ENCODE results near the gene TMEM143. TPM values are rescaled to one million over a fixed set of nuclear protein-coding genes. Genes with fewer than 3 reads are reported as not detected.
"Not testable (repeated sequence)": the region's sequence is repeated elsewhere in the genome, so short reads cannot be mapped to it uniquely, and the experiment has no call there.

TMEM143 gene
- total RNA-seq, 2 experiments from 2014 or later: 17.1 to 19.4 TPM

- no peak overlapping the region for H3K4me3 Mint-ChIP-seq
- no peak overlapping the region for H3K27ac Mint-ChIP-seq
- H3K27me3 Mint-ChIP-seq (ENCODE audit: low read depth): peaks cover 1% of the 10 kb centered on the region
- H3K9me3 Mint-ChIP-seq (ENCODE audit: insufficient read depth): no peaks in the 10 kb centered on the region
- H3K36me3 Mint-ChIP-seq (ENCODE audit: low read depth): peaks cover 43% of the 10 kb centered on the region
- peaks cover 16% of the 10 kb centered on the region for H3K4me1 Mint-ChIP-seq (ENCODE audit: low read depth)
- CTCF ChIA-PET: interaction anchor here (1.0 kb wide), 1 partner anchor 120 kb away, joined by 3 read pairs; no protein-coding TSS in a partner anchor
- ATAC-seq: no peak
- no peak for DNase-seq
- POLR2A ChIA-PET: interaction anchor here (0.8 kb wide), 1 partner anchor 183 kb away, joined by 3 read pairs; no protein-coding TSS in a partner anchor
Measured at GRCh38 chr19:48386981-48387380, 23.2 kb upstream of the TMEM143 start.

GRCh38 chr19:48385461-48386087, 21.8 kb upstream of the TMEM143 start:
- H3K4me3 Mint-ChIP-seq: no peak overlapping the region
- no peaks in the 10 kb centered on the region for H3K27me3 Mint-ChIP-seq (ENCODE audit: low read depth)
- peaks cover 12% of the 10 kb centered on the region for H3K4me1 Mint-ChIP-seq (ENCODE audit: low read depth)
- no peaks in the 10 kb centered on the region for H3K9me3 Mint-ChIP-seq (ENCODE audit: insufficient read depth)
- H3K27ac Mint-ChIP-seq: no peak overlapping the region
- peaks cover 49% of the 10 kb centered on the region for H3K36me3 Mint-ChIP-seq (ENCODE audit: low read depth)
- DNase-seq (no peak), ATAC-seq (no peak)
- ChIA-PET CTCF (no interaction called here), POLR2A (no interaction called here)

DNA sequence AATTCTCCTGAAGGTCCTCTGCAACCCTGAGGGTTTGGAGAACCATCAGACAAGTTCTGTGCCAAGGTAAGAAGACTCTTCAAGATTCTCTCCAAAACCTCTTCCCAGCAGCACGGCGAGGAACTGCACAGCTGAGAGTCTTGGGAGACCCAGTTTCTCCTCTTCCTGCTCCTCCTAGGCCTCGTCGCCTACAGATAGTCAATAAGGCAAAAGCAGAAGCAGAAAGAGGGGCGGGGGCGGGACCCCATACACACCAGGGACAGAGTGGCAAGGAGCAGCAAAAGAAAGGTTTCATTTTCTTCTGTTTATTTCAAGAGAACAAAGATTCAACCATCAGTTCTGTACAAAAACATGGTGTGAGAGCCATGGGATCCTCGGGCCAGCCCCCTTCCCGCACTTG, 18.5 kb upstream of the TMEM143 start:
- H3K4me1 Mint-ChIP-seq (ENCODE audit: low read depth): peaks cover 6% of the 10 kb centered on the region
- no peak for DNase-seq
- no peaks in the 10 kb centered on the region for H3K9me3 Mint-ChIP-seq (ENCODE audit: insufficient read depth)
- peaks cover 38% of the 10 kb centered on the region for H3K36me3 Mint-ChIP-seq (ENCODE audit: low read depth)
- POLR2A ChIA-PET: no interaction called here
- no peaks in the 10 kb centered on the region for H3K27me3 Mint-ChIP-seq (ENCODE audit: low read depth)
- CTCF ChIA-PET: interaction anchor here (1.2 kb wide), 1 partner anchor 9 kb away, joined by 3 read pairs; the partner anchor contains the start of gene KDELR1
- no peak overlapping the region for H3K4me3 Mint-ChIP-seq
- H3K27ac Mint-ChIP-seq: no peak overlapping the region
- ATAC-seq: no peak

DNA sequence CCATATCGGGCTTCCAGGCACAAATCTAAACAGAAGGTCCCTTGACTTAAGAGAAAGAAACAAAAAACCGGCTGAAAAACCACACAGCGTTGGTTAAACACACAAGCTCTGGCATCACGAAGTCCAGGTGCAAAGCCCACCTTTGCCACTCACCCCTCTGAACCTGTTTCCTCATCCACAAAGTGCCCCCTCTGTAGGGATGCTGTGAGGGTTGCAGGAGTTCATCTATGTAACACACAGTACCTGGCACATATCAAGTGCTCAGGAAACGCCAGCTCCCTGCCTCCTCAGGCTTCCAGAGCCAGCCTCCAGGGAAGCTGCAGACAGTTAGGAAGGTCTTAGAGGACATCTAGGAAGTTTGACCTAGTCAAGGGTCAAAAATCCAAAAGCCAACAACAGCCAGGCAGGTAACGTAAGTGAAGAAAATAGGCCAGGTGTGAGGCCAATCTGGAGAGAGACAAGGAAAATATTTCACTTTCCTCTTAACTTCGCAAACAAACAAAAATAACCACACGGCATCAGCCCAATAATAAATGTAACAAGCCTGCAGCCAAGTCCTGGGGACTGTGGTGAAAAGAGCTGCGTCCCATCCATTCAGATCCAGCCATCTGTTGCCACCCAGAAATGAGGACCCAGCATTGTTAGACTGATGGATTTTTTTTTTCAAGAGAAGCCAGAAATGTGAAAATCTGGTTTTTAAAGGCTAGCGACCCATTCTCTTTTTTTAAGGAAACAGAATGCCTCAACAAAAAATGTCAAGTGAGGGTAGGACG, 17.6 kb upstream of the TMEM143 start:
- POLR2A ChIA-PET: no interaction called here

GRCh38 chr19:48379058-48379457, 15.3 kb upstream of the TMEM143 start:
- ChIA-PET POLR2A (no interaction called here), CTCF (interaction anchor here (1.5 kb wide), 1 partner anchor 112 kb away, joined by 3 read pairs; no protein-coding TSS in a partner anchor)
- no peak for ATAC-seq
- Mint-ChIP-seq H3K36me3 (ENCODE audit: low read depth) (peaks cover 20% of the 10 kb centered on the region), H3K27me3 (ENCODE audit: low read depth) (no peaks in the 10 kb centered on the region), H3K4me3 (no peak overlapping the region), H3K4me1 (ENCODE audit: low read depth) (peaks cover 6% of the 10 kb centered on the region), H3K9me3 (ENCODE audit: insufficient read depth) (no peaks in the 10 kb centered on the region), H3K27ac (peak overlapping the region; percentile 33)
- DNase-seq: no peak

More for the DNA sequence above, 17.6 kb upstream of the TMEM143 start:
- ATAC-seq (no peak), DNase-seq (no peak)
- no peaks in the 10 kb centered on the region for H3K9me3 Mint-ChIP-seq (ENCODE audit: insufficient read depth)
- peaks cover 33% of the 10 kb centered on the region for H3K36me3 Mint-ChIP-seq (ENCODE audit: low read depth)
- no peaks in the 10 kb centered on the region for H3K27me3 Mint-ChIP-seq (ENCODE audit: low read depth)
- H3K4me1 Mint-ChIP-seq (ENCODE audit: low read depth): peaks cover 6% of the 10 kb centered on the region
- CTCF ChIA-PET: interaction anchor here (1.2 to 1.5 kb wide), 2 partner anchors 9 to 10 kb away, joined by 3 to 5 read pairs; partner anchors contain the start of gene KDELR1
- no peak overlapping the region for H3K4me3 Mint-ChIP-seq
- no peak overlapping the region for H3K27ac Mint-ChIP-seq

DNA sequence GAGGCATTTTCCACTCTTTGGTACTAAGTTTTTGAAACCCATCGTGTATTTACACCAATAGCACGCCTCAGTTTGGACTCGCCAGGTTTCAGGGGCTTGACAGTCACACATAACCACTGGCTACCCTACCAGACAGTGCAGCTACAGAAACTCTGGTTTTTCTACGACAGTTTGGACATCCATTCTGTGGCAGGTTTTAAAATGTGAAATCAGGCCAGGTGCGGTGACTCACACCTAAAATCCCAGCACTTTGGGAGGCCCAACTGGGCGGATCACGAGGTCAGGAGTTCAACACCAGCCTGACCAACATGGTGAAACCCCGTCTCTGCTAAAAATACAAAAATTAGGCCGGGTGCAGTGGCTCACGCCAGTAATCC, 14.4 kb upstream of the TMEM143 start:
- CTCF ChIA-PET: no interaction called here
- peaks cover 15% of the 10 kb centered on the region for H3K36me3 Mint-ChIP-seq (ENCODE audit: low read depth)
- DNase-seq: no peak
- H3K27me3 Mint-ChIP-seq (ENCODE audit: low read depth): no peaks in the 10 kb centered on the region
- ATAC-seq: no peak
- H3K4me1 Mint-ChIP-seq (ENCODE audit: low read depth): peaks cover 6% of the 10 kb centered on the region
- no peak overlapping the region for H3K4me3 Mint-ChIP-seq
- H3K27ac Mint-ChIP-seq: no peak overlapping the region
- H3K9me3 Mint-ChIP-seq (ENCODE audit: insufficient read depth): no peaks in the 10 kb centered on the region
- POLR2A ChIA-PET: no interaction called here

- no peak for ATAC-seq
- H3K36me3 Mint-ChIP-seq (ENCODE audit: low read depth): no peaks in the 10 kb centered on the region
- DNase-seq: no peak
- H3K9me3 Mint-ChIP-seq (ENCODE audit: insufficient read depth): no peaks in the 10 kb centered on the region
- H3K27me3 Mint-ChIP-seq (ENCODE audit: low read depth): no peaks in the 10 kb centered on the region
- no peaks in the 10 kb centered on the region for H3K4me1 Mint-ChIP-seq (ENCODE audit: low read depth)
- ChIA-PET POLR2A (interaction anchor here (0.6 to 1.0 kb wide), 2 partner anchors 41 to 170 kb away, joined by 3 read pairs; no protein-coding TSS in a partner anchor), CTCF (interaction anchor here (0.6 to 1.8 kb wide), 3 partner anchors 10 to 18 kb away, joined by 3 to 8 read pairs (median 4); partner anchors contain the start of genes KDELR1, SYNGR4 and TMEM143)
- no peak overlapping the region for H3K4me3 Mint-ChIP-seq
- H3K27ac Mint-ChIP-seq: no peak overlapping the region
Measured at GRCh38 chr19:48373567-48373966, 9.8 kb upstream of the TMEM143 start.

GRCh38 chr19:48372904-48373303, 9.2 kb upstream of the TMEM143 start:
- H3K27me3 Mint-ChIP-seq (ENCODE audit: low read depth): no peaks in the 10 kb centered on the region
- H3K27ac Mint-ChIP-seq: no peak overlapping the region
- no peaks in the 10 kb centered on the region for H3K4me1 Mint-ChIP-seq (ENCODE audit: low read depth)
- CTCF ChIA-PET: interaction anchor here (0.9 to 1.8 kb wide), 2 partner anchors 9 to 18 kb away, joined by 4 to 8 read pairs; partner anchors contain the start of genes KDELR1, SYNGR4 and TMEM143
- no peaks in the 10 kb centered on the region for H3K36me3 Mint-ChIP-seq (ENCODE audit: low read depth)
- no peaks in the 10 kb centered on the region for H3K9me3 Mint-ChIP-seq (ENCODE audit: insufficient read depth)
- no peak for DNase-seq
- H3K4me3 Mint-ChIP-seq: no peak overlapping the region
- POLR2A ChIA-PET: interaction anchor here (0.6 to 1.0 kb wide), 2 partner anchors 40 to 169 kb away, joined by 3 read pairs; no protein-coding TSS in a partner anchor
- ATAC-seq: no peak

- H3K9me3 Mint-ChIP-seq (ENCODE audit: insufficient read depth); H3K36me3 Mint-ChIP-seq (ENCODE audit: low read depth); ATAC-seq; POLR2A ChIA-PET; H3K27ac Mint-ChIP-seq; H3K27me3 Mint-ChIP-seq (ENCODE audit: low read depth); DNase-seq; H3K4me1 Mint-ChIP-seq (ENCODE audit: low read depth); H3K4me3 Mint-ChIP-seq: not testable (repeated sequence)
- CTCF ChIA-PET: interaction anchor here (1.4 kb wide), 1 partner anchor 20 kb away, joined by 3 read pairs; the partner anchor contains the start of gene KDELR1
Measured at GRCh38 chr19:48371771-48372170, 8.0 kb upstream of the TMEM143 start.

DNA sequence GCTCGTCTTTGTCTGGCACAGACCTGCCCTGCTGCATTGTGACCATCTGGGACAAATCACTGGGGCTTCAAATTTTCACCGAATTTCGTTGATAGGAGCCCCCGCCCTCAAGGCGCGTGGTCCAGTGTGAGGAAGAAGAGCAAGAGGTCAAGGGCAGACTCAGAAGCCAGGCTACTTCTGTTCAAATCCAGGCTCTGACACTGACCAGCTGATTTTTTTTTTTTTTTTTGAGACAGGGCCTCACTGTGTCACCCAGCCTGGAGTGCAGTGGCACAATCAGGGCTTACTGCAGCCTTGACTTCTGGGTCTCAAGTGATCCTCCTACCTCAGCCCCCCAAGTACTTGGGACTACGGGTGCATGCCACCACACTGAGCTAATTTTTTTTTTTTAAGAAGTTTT, 7.6 kb upstream of the TMEM143 start:
- Mint-ChIP-seq H3K27me3 (ENCODE audit: low read depth) (no peaks in the 10 kb centered on the region), H3K4me1 (ENCODE audit: low read depth) (peaks cover 1% of the 10 kb centered on the region), H3K27ac (no peak overlapping the region), H3K4me3 (no peak overlapping the region), H3K9me3 (ENCODE audit: insufficient read depth) (no peaks in the 10 kb centered on the region), H3K36me3 (ENCODE audit: low read depth) (no peaks in the 10 kb centered on the region)
- ATAC-seq: no peak
- CTCF ChIA-PET: interaction anchor here (1.4 kb wide), 1 partner anchor 20 kb away, joined by 3 read pairs; the partner anchor contains the start of gene KDELR1
- POLR2A ChIA-PET: no interaction called here
- DNase-seq: no peak

GRCh38 chr19:48370955-48371354, 7.2 kb upstream of the TMEM143 start:
- ChIA-PET CTCF (interaction anchor here (1.4 kb wide), 1 partner anchor 21 kb away, joined by 3 read pairs; the partner anchor contains the start of gene KDELR1), POLR2A (no interaction called here)
- H3K9me3 Mint-ChIP-seq (ENCODE audit: insufficient read depth): no peaks in the 10 kb centered on the region
- H3K27me3 Mint-ChIP-seq (ENCODE audit: low read depth): no peaks in the 10 kb centered on the region
- ATAC-seq (no peak), DNase-seq (no peak)
- H3K27ac Mint-ChIP-seq: peak overlapping the region; percentile 16
- no peak overlapping the region for H3K4me3 Mint-ChIP-seq
- H3K36me3 Mint-ChIP-seq (ENCODE audit: low read depth): no peaks in the 10 kb centered on the region
- peaks cover 1% of the 10 kb centered on the region for H3K4me1 Mint-ChIP-seq (ENCODE audit: low read depth)

- peaks cover 13% of the 10 kb centered on the region for H3K4me1 Mint-ChIP-seq (ENCODE audit: low read depth)
Measured at GRCh38 chr19:48368936-48369335, 5.2 kb upstream of the TMEM143 start.

More at GRCh38 chr19:48368936-48369335, 5.2 kb upstream of the TMEM143 start:
- Mint-ChIP-seq H3K4me3 (no peak overlapping the region), H3K27me3 (ENCODE audit: low read depth) (no peaks in the 10 kb centered on the region), H3K27ac (no peak overlapping the region), H3K9me3 (ENCODE audit: insufficient read depth) (no peaks in the 10 kb centered on the region), H3K36me3 (ENCODE audit: low read depth) (no peaks in the 10 kb centered on the region)
- ATAC-seq (no peak), DNase-seq (no peak)
- CTCF ChIA-PET: interaction anchor here (2.2 kb wide), 1 partner anchor 23 kb away, joined by 5 read pairs; the partner anchor contains the start of gene KDELR1
- POLR2A ChIA-PET: no interaction called here

Measured in activated CD8-positive, alpha-beta T cell treated with anti-CD3 and anti-CD28 coated beads, Interleukin-2, amount 10 ng/mL, durations not matched to agents 7 days and 5 days (primary cell).